SK-N-SH treated with all-trans-retinoic acid at 6 μM for 48 hours (cell line): ENCODE data around the gene KCNIP4.

Experiments
- ISL1 ChIP-seq: fragments of 250-450 bp; sonication (Bioruptor Pico); IDR thresholded peaks from 2 replicates; pipeline ENCODE4 v2.1.2; 2022; ENCODE audit warnings: mild to moderate bottlenecking, moderate library complexity
- ZFP30 ChIP-seq: fragments of 450-650 bp; formaldehyde crosslinking; IDR thresholded peaks from 2 replicates; pipeline ENCODE4 v1.5.0; 2022; ENCODE audit warnings: mild to moderate bottlenecking, moderate library complexity
- TF ChIP-seq, protein P1 (sequence below): fragments of 250-450 bp; sonication (Bioruptor Pico); IDR thresholded peaks from 2 replicates; pipeline ENCODE4 v1.5.1; 2020; ENCODE audit warnings: low read depth, mild to moderate bottlenecking, moderate library complexity

DNA sequence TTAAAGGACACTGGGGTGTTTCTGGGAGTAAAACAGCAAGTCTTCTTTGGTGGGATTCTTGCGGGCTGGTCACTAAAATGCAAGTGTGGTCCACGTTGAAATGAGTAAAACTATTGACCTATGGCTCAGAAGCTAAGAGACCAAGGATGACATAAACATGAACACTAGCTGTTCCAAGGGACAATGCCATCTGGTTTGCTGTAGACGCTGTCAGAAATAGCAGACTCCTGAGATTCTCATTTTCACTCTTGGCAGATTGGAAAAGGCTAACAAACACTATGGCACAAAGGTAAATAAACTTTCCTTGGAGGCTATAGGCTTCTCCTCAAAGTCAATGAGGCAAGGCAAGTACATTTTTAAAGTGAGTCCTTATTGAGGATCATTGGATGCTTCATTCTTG, 343.6 kb downstream of the KCNIP4 start:
- TF ChIP-seq ISL1 = no peak
- TF ChIP-seq, protein P1, sequence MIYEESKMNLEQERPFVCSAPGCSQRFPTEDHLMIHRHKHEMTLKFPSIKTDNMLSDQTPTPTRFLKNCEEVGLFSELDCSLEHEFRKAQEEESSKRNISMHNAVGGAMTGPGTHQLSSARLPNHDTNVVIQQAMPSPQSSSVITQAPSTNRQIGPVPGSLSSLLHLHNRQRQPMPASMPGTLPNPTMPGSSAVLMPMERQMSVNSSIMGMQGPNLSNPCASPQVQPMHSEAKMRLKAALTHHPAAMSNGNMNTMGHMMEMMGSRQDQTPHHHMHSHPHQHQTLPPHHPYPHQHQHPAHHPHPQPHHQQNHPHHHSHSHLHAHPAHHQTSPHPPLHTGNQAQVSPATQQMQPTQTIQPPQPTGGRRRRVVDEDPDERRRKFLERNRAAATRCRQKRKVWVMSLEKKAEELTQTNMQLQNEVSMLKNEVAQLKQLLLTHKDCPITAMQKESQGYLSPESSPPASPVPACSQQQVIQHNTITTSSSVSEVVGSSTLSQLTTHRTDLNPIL (CRISPR knock-in tag) = no peak
- TF ChIP-seq ZFP30 (CRISPR knock-in tag) = no peak
